Mesangial cell (primary cell): ENCODE results near the gene EPC1. TPM values are rescaled to one million over a fixed set of nuclear protein-coding genes. Genes with fewer than 3 reads are reported as not detected.

Experiments used
- total RNA-seq: library from RNA; depleted of rRNA; stranded (reverse); fragments of >200 nt; gene quantifications from 2 replicates; pipeline ENCODE4 v1.2.3, GENCODE V29; 2015

The EPC1 gene, protein sequence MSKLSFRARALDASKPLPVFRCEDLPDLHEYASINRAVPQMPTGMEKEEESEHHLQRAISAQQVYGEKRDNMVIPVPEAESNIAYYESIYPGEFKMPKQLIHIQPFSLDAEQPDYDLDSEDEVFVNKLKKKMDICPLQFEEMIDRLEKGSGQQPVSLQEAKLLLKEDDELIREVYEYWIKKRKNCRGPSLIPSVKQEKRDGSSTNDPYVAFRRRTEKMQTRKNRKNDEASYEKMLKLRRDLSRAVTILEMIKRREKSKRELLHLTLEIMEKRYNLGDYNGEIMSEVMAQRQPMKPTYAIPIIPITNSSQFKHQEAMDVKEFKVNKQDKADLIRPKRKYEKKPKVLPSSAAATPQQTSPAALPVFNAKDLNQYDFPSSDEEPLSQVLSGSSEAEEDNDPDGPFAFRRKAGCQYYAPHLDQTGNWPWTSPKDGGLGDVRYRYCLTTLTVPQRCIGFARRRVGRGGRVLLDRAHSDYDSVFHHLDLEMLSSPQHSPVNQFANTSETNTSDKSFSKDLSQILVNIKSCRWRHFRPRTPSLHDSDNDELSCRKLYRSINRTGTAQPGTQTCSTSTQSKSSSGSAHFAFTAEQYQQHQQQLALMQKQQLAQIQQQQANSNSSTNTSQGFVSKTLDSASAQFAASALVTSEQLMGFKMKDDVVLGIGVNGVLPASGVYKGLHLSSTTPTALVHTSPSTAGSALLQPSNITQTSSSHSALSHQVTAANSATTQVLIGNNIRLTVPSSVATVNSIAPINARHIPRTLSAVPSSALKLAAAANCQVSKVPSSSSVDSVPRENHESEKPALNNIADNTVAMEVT
- 6.7 and 17.4 TPM in 2 replicates for total RNA-seq

GRCh38 chr10:32346551-32347362, at the start of gene EPC1:
TSS of gene EPC1 (minus strand) at chr10:32347158. CDS start at chr10:32346915, 243 bp downstream.

Other genes with a start within 250 kb of the EPC1 start
- 0.49 and 0.76 TPM in 2 replicates for gene CCDC7, start 99.0 kb upstream of the EPC1 start, total RNA-seq